ENCODE data around the gene GEN1. TPM values are rescaled to one million over a fixed set of nuclear protein-coding genes. Genes with fewer than 3 reads are reported as not detected.

The GEN1 gene
- total and polyA plus RNA-seq, 10 of the 15 experiments (the other 5 are each of a cell fraction or from before 2014, with no cell fraction given): 6.0 to 49.6 (median 36.0) TPM

DNA sequence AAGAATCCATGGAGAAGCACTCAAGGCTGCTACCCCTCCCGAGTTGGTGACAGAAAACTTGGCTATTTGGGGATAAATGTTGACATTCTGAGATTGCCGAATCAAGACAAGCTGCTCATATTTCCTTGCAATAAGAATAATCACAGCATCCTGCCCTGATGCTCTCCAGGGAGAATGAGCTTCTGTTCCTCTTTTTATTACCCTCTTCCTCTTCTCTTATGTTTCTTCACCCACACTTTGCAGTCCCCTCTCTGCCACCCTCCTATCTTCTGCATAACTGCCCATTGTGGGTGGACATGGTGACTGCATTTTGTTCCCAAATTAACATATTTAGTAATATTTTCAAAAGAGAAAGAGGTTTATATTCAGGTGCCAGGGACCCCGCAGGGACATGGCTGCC, 50.4 kb downstream of the GEN1 start (continued):
- TF ChIP-seq, protein P1, sequence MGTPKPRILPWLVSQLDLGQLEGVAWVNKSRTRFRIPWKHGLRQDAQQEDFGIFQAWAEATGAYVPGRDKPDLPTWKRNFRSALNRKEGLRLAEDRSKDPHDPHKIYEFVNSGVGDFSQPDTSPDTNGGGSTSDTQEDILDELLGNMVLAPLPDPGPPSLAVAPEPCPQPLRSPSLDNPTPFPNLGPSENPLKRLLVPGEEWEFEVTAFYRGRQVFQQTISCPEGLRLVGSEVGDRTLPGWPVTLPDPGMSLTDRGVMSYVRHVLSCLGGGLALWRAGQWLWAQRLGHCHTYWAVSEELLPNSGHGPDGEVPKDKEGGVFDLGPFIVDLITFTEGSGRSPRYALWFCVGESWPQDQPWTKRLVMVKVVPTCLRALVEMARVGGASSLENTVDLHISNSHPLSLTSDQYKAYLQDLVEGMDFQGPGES (IDR thresholded peaks at IDR 0.05): no peak
- TF ChIP-seq NFXL1 (IDR thresholded peaks at IDR 0.05; ENCODE audit: borderline replicate concordance): no peak

DNA sequence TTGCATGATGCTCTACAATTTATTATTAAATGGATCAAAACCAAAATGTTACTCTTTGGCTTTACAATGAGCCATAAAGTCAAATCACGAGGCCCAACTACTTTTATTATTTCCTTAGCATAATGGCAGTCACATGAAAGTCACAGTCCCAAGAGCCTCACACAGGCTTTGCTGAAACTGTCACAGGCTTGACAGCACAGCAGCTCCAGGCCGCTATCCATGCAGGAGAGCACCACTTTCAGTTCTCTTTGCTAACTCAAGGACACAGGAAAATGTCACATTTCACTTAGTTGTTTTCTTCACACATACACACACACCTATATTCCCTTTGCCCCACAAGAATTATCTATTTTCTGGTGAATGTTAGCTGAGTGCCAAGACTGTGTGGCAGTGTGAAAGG, 51.2 kb downstream of the GEN1 start:
- SMC1A ChIA-PET (ENCODE audit: uncharacterized antibody, unreplicated experiment): interaction anchor here (0.7 to 12.9 kb wide), 10 partner anchors 9 to 336 kb away, joined by 3 to 288 read pairs (median 4); partner anchors contain the start of gene MSGN1
- H2AFZ ChIP-seq (ENCODE audit: control insufficient read depth, low read depth, low read length): peak overlapping the region; percentile 5; the same call in 1 of the 2 replicates
- ATAC-seq (peak; percentile 67), DNase-seq (ENCODE audit: low read depth, low spot score) (no peak), FAIRE-seq (no peak)
- in situ Hi-C loops (cut with MboI) (no loop called here), intact Hi-C loops (cut with micrococcal nuclease; ENCODE audit: unreplicated experiment) (no loop called here)
- H3K79me2 ChIP-seq (ENCODE audit: control insufficient read depth, insufficient read depth, low read length): no peaks in the 10 kb centered on the region
- POLR2A ChIA-PET: interaction anchor here (0.6 to 9.6 kb wide), 5 partner anchors 9 to 1142 kb away, joined by 3 to 108 read pairs (median 8); partner anchors contain the start of gene MSGN1
- no peak overlapping the region for H3K9ac ChIP-seq (ENCODE audit: control insufficient read depth, insufficient read depth, low read length)
- RAD21 ChIA-PET (ENCODE audit: unreplicated experiment): interaction anchor here (0.7 to 9.9 kb wide), 10 partner anchors 9 to 134 kb away, joined by 3 to 96 read pairs (median 6); partner anchors contain the start of genes GEN1, MSGN1 and SMC6
- H3K9me3 ChIP-seq (replicated peaks; ENCODE audit: control insufficient read depth, insufficient read depth, low read length): no peaks in the 10 kb centered on the region
- H3K36me3 ChIP-seq (ENCODE audit: control insufficient read depth in 2 of 2, insufficient read depth in 2 of 2, low read length in 1 of 2): no peaks in the 10 kb centered on the region
- 26% methylated on average over 2 of the region's 2 CpGs for WGBS (ENCODE audit: insufficient coverage, insufficient replicate concordance, low lambda C conversion rate, missing lambda C conversion rate)
- no TSS peak for BruUV-seq (replicated peaks)
- no peaks in the 10 kb centered on the region for H3K27me3 ChIP-seq (replicated peaks in 1 of 2; ENCODE audit: control insufficient read depth in 2 of 2, insufficient read depth in 2 of 2, low read length in 1 of 2)
- H3K4me1 ChIP-seq (ENCODE audit: control insufficient read depth, insufficient read depth, low read length): peaks cover 24% of the 10 kb centered on the region
- no peak overlapping the region for H3K4me3 ChIP-seq
- no peak overlapping the region for H3K27ac ChIP-seq (ENCODE audit: control insufficient read depth, insufficient read depth)
- H4K20me1 ChIP-seq (ENCODE audit: control insufficient read depth, insufficient read depth): no peaks in the 10 kb centered on the region
- CTCF ChIA-PET: interaction anchor here (0.9 to 7.8 kb wide), 9 partner anchors 9 to 86 kb away, joined by 3 to 77 read pairs (median 7); partner anchors contain the start of genes GEN1, MSGN1 and SMC6
- H3K4me2 ChIP-seq (ENCODE audit: control insufficient read depth, insufficient read depth): peak overlapping the region; percentile 86; the same call in 1 of the 2 replicates
- TF ChIP-seq, protein P2, sequence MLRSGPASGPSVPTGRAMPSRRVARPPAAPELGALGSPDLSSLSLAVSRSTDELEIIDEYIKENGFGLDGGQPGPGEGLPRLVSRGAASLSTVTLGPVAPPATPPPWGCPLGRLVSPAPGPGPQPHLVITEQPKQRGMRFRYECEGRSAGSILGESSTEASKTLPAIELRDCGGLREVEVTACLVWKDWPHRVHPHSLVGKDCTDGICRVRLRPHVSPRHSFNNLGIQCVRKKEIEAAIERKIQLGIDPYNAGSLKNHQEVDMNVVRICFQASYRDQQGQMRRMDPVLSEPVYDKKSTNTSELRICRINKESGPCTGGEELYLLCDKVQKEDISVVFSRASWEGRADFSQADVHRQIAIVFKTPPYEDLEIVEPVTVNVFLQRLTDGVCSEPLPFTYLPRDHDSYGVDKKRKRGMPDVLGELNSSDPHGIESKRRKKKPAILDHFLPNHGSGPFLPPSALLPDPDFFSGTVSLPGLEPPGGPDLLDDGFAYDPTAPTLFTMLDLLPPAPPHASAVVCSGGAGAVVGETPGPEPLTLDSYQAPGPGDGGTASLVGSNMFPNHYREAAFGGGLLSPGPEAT (IDR thresholded peaks at IDR 0.05; ENCODE audit: low read depth): peak; percentile 83
- TF ChIP-seq, protein P3, sequence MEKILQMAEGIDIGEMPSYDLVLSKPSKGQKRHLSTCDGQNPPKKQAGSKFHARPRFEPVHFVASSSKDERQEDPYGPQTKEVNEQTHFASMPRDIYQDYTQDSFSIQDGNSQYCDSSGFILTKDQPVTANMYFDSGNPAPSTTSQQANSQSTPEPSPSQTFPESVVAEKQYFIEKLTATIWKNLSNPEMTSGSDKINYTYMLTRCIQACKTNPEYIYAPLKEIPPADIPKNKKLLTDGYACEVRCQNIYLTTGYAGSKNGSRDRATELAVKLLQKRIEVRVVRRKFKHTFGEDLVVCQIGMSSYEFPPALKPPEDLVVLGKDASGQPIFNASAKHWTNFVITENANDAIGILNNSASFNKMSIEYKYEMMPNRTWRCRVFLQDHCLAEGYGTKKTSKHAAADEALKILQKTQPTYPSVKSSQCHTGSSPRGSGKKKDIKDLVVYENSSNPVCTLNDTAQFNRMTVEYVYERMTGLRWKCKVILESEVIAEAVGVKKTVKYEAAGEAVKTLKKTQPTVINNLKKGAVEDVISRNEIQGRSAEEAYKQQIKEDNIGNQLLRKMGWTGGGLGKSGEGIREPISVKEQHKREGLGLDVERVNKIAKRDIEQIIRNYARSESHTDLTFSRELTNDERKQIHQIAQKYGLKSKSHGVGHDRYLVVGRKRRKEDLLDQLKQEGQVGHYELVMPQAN (conservative IDR thresholded peaks at IDR 0.05): peak; percentile 51; the same call in 1 of the 2 replicates
- 0 out of 2 replicates have a peak, but pooled peaks have one; percentile 36 for TF ChIP-seq IRF4 (IDR thresholded peaks at IDR 0.05; ENCODE audit: low read depth, low read length)
- TF ChIP-seq RUNX3 (IDR thresholded peaks at IDR 0.05; ENCODE audit: low read length): no peak
- no peak for TF ChIP-seq RELA (IDR thresholded peaks at IDR 0.05; ENCODE audit: borderline replicate concordance, partially characterized antibody)
- peak; percentile 45 for TF ChIP-seq RAD51 (IDR thresholded peaks at IDR 0.05)
- TF ChIP-seq WRNIP1 (IDR thresholded peaks at IDR 0.05; ENCODE audit: borderline replicate concordance, low read depth, low read length): no peak
- no peak for TF ChIP-seq NR2C2 (IDR thresholded peaks at IDR 0.05; ENCODE audit: borderline replicate concordance, control insufficient read depth, insufficient read length, low read depth)
- no peak for TF ChIP-seq SMARCA5 (IDR thresholded peaks at IDR 0.05)
- TF ChIP-seq NR2C1 (IDR thresholded peaks at IDR 0.05): no peak
- TF ChIP-seq, protein P4, sequence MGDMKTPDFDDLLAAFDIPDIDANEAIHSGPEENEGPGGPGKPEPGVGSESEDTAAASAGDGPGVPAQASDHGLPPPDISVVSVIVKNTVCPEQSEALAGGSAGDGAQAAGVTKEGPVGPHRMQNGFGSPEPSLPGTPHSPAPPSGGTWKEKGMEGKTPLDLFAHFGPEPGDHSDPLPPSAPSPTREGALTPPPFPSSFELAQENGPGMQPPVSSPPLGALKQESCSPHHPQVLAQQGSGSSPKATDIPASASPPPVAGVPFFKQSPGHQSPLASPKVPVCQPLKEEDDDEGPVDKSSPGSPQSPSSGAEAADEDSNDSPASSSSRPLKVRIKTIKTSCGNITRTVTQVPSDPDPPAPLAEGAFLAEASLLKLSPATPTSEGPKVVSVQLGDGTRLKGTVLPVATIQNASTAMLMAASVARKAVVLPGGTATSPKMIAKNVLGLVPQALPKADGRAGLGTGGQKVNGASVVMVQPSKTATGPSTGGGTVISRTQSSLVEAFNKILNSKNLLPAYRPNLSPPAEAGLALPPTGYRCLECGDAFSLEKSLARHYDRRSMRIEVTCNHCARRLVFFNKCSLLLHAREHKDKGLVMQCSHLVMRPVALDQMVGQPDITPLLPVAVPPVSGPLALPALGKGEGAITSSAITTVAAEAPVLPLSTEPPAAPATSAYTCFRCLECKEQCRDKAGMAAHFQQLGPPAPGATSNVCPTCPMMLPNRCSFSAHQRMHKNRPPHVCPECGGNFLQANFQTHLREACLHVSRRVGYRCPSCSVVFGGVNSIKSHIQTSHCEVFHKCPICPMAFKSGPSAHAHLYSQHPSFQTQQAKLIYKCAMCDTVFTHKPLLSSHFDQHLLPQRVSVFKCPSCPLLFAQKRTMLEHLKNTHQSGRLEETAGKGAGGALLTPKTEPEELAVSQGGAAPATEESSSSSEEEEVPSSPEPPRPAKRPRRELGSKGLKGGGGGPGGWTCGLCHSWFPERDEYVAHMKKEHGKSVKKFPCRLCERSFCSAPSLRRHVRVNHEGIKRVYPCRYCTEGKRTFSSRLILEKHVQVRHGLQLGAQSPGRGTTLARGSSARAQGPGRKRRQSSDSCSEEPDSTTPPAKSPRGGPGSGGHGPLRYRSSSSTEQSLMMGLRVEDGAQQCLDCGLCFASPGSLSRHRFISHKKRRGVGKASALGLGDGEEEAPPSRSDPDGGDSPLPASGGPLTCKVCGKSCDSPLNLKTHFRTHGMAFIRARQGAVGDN (IDR thresholded peaks at IDR 0.05): peak; percentile 76
- TF ChIP-seq IKZF2 (IDR thresholded peaks at IDR 0.05): peak; percentile 89 to 91
